Measurements from ENCODE around the gene RPS26.

DNA sequence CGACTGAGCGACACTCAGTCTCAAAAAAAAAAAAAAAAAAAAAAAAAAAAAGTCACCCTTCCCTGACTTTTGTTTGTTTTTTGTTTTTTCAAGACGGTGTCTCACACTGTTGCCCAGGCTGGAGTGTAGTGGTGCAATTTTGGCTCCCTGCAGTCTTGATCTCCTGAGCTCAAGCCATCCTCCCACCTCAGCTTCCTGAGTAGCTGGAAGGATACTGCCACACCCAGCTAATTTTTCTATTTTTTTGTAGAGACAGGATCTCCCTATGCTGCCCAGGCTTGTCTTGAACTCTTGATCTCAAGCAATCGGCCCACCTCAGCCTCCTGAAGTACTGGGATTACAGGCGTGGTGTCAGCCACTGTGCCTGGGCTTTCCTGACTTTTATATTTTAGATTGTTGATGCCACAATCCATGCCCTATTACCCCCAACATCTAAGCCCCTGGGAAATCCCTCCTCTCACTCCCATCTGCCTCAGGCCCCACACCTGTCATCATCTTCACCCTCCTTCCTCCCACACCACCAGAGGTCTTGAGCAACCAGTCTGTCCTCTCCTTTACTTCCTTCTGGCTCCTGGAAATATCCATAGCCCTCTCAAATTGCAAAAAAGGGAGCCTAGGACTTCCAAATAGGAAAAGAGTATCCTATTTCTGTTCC, 13.1 kb upstream of the RPS26 start:
- TF ChIP-seq, protein P1, sequence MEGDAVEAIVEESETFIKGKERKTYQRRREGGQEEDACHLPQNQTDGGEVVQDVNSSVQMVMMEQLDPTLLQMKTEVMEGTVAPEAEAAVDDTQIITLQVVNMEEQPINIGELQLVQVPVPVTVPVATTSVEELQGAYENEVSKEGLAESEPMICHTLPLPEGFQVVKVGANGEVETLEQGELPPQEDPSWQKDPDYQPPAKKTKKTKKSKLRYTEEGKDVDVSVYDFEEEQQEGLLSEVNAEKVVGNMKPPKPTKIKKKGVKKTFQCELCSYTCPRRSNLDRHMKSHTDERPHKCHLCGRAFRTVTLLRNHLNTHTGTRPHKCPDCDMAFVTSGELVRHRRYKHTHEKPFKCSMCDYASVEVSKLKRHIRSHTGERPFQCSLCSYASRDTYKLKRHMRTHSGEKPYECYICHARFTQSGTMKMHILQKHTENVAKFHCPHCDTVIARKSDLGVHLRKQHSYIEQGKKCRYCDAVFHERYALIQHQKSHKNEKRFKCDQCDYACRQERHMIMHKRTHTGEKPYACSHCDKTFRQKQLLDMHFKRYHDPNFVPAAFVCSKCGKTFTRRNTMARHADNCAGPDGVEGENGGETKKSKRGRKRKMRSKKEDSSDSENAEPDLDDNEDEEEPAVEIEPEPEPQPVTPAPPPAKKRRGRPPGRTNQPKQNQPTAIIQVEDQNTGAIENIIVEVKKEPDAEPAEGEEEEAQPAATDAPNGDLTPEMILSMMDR (IDR thresholded peaks at IDR 0.05): no peak
- TF ChIP-seq REST (IDR thresholded peaks at IDR 0.05): no peak
- TF ChIP-seq NR3C1 (IDR thresholded peaks at IDR 0.05): no peak
- no peak for TF ChIP-seq CEBPB (IDR thresholded peaks at IDR 0.05)
- TF ChIP-seq RAD21 (conservative IDR thresholded peaks at IDR 0.05 in 1 of 2, IDR thresholded peaks at IDR 0.05 in 1 of 2): no peak
- no peak for TF ChIP-seq MAFK (IDR thresholded peaks at IDR 0.05; ENCODE audit: partially characterized antibody)
- no peak for TF ChIP-seq EP300 (IDR thresholded peaks at IDR 0.05)
